Keratinocyte (primary cell): Measurements from ENCODE around the gene FBXW12.

Experiments used
- CTCF ChIP-seq, 3 experiments: IDR thresholded peaks in 1 of 3; conservative IDR thresholded peaks in 1 of 3; optimal IDR thresholded peaks in 1 of 3; 2 replicates in 2 of 3; 3 replicates in 1 of 3; pipeline versions ENCODE3 to v1.5.1; 2011; ENCODE audit warnings: low read length in 3 of 3, mild to moderate bottlenecking in 3 of 3, moderate library complexity in 2 of 3, control low read depth in 1 of 3, inconsistent platforms in 1 of 3; ENCODE audit not compliant: insufficient read depth in 2 of 3; ENCODE audit errors: extremely low read depth in 1 of 3
- EZH2 ChIP-seq: IDR thresholded peaks from one replicate; pipeline ENCODE4 v1.6.1; 2012; ENCODE audit warnings: inconsistent platforms, mild to moderate bottlenecking, low read length, moderate library complexity

DNA sequence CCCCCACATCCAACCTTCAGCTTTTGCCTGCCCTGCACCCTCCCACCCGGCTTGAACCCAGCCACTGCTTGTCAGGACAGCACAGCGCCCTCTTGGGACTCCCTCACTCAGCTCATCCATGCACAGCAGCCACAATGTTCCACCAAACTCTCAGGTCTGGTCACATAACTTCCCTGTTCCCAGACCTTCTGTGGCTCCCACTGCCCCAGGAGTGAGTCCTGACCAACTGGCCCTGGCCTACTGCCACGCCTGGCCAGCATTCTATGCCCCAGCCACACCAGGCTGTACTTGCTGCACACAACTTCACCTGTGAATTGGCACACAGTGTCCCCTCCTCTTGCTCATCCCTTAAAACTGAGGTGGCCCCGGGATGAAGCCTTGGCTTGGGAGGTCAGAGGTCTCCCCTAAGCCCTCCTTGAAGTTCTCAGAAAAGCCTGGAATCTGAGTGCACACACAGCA, 36.8 kb downstream of the FBXW12 start:
- TF ChIP-seq CTCF (optimal IDR thresholded peaks at IDR 0.05 in 1 of 3, IDR thresholded peaks at IDR 0.05 in 1 of 3, conservative IDR thresholded peaks at IDR 0.05 in 1 of 3; ENCODE audit: extremely low read depth in 1 of 3, insufficient read depth in 2 of 3, low read length in 3 of 3) (peak in 1 of 3 experiments; percentile 18), EZH2 (no peak)
